Endodermal cell (in vitro differentiated cells): Measurements from ENCODE around the gene GRID1. TPM values are rescaled to one million over a fixed set of nuclear protein-coding genes. Genes with fewer than 3 reads are reported as not detected.
A peak's percentile ranks its signal among the peaks of the same experiment; 100 is the strongest.

Experiments used
- DNase-seq: peaks from one replicate; pipeline ENCODE4 v3.0.0-alpha.2; 2017
- H3K27ac ChIP-seq: 2 replicates; pipeline ENCODE4 v1.5.1; 2013; ENCODE audit warnings: mild to moderate bottlenecking, low read depth, low read length, moderate library complexity
- H3K27me3 ChIP-seq: 2 replicates; pipeline ENCODE4 v1.6.1; 2013; ENCODE audit warnings: mild to moderate bottlenecking, low read length, moderate library complexity; ENCODE audit not compliant: insufficient read depth, control insufficient read depth, poor library complexity, severe bottlenecking
- H3K36me3 ChIP-seq: 2 replicates; pipeline ENCODE4 v1.7.0; 2013; ENCODE audit warnings: mild to moderate bottlenecking, low read length, moderate library complexity; ENCODE audit not compliant: control insufficient read depth, insufficient read depth
- H3K4me1 ChIP-seq: one replicate; pipeline ENCODE4 v1.7.0; 2013; ENCODE audit warnings: low read length; ENCODE audit not compliant: control insufficient read depth, insufficient read depth
- H3K4me3 ChIP-seq: 2 replicates; pipeline ENCODE4 v1.5.1; 2013; ENCODE audit warnings: mild to moderate bottlenecking, low read length, moderate library complexity
- H3K9ac ChIP-seq: 2 replicates; pipeline ENCODE4 v1.6.1; 2013; ENCODE audit warnings: mild to moderate bottlenecking, low read length, moderate library complexity; ENCODE audit not compliant: poor library complexity, severe bottlenecking; ENCODE audit errors: extremely low read depth
- H3K9me3 ChIP-seq: 2 replicates; pipeline ENCODE4 v1.6.1; 2013; ENCODE audit warnings: mild to moderate bottlenecking, low read length, moderate library complexity; ENCODE audit not compliant: control insufficient read depth
- H3K27ac Mint-ChIP-seq: 2 replicates; pipeline ENCODE4 v1.8.0; 2020; ENCODE audit warnings: mixed read lengths
- H3K27me3 Mint-ChIP-seq: 2 replicates; pipeline ENCODE4 v1.8.0; 2021; ENCODE audit warnings: mild to moderate bottlenecking, mixed read lengths; ENCODE audit not compliant: insufficient read depth
- H3K36me3 Mint-ChIP-seq: 2 replicates; pipeline ENCODE4 v1.8.0; 2020; ENCODE audit warnings: low read depth, mixed read lengths
- H3K4me1 Mint-ChIP-seq: 2 replicates; pipeline ENCODE4 v1.8.0; 2020; ENCODE audit warnings: mixed read lengths
- H3K4me3 Mint-ChIP-seq: 2 replicates; pipeline ENCODE4 v1.8.0; 2020; ENCODE audit warnings: mild to moderate bottlenecking, moderate library complexity, mixed read lengths
- H3K9me3 Mint-ChIP-seq: 2 replicates; pipeline ENCODE4 v1.8.0; 2020; ENCODE audit warnings: mild to moderate bottlenecking, mixed read lengths
- WGBS, 2 experiments: methylation state at CpG; one replicate each; pipeline versions ENCODE4 v1.1.5 to v1.1.7; 2013; ENCODE audit warnings: missing lambda C conversion rate in 2 of 2, mixed read lengths in 1 of 2; ENCODE audit not compliant: insufficient coverage in 1 of 2, insufficient read length in 1 of 2; 5-methylcytosine and 5-hydroxymethylcytosine counted together
- total RNA-seq, 2 donors: library from RNA; stranded (reverse); fragmentation: NEBNext Ultra II Directional in 1 of 2; extraction: Animal tissue kit (Norgen Biotek cat#: 25700) in 1 of 2; gene quantifications; 2 replicates in 1 of 2; 3 replicates in 1 of 2; pipeline ENCODE4 v1.2.1, GENCODE V29; 2021
- TF ChIP-seq, protein P1 (sequence below): fragments of 200-600 bp; sonication (generic); conservative IDR thresholded peaks from 2 replicates; pipeline ENCODE4 v1.5.0; 2021; ENCODE audit warnings: antibody characterized with exemption, mild to moderate bottlenecking

The GRID1 gene
- total RNA-seq, 2 donors from 2014 or later: 0.13 to 0.53 TPM

DNA sequence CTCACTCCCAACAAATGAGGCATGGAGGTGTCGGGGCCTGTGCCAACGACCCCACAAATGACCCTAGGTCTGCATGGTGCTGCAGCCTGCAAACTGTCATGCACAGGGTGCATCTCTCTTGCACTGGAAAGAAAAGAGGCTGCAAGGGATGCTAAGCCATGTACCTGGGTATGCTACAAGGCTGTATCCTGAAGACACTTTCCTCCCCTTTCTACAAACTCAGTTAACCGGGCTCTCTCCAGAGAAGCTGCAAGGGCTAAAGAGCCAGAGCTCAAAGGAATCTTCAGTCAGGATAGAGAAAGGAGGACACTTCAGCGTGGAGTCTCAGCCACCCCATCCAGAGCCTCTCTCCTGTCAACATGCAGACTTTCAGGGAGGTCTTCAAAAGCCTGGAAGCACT lies 449.0 kb downstream of the GRID1 start:
- WGBS, 2 experiments: 85 to 100% methylated on average over 1 to 4 of the region's 4 CpGs

DNA sequence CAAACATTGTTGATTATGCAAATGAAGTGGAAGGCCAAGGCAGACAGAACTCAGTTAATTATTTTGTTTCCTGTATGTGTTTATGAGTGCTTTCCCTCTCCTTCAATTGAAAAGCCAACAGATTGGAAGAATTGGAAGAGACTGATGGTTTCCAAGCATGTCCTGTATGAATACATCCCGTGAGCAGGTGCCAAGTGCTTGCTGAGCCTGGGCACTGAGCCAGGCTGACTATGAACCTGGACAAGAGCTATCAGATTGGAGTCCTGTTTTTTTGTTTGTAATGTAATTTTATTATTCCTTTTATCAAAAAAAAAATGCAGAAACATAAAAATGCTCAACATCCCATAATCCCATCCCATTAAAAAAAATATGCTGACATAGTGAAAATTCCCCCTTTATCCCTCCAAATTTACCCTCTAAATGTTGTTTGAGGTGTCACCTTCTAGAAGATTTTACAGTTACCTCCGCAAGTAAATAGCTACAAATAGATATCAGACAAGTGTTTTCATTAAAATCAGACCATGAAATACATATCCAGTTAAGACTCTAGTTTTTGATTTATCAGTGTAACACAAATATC lies 449.5 kb downstream of the GRID1 start:
- H3K9ac ChIP-seq: no peak overlapping the region
- H3K27ac ChIP-seq: no peak overlapping the region
- no peak overlapping the region for H3K27ac Mint-ChIP-seq
- H3K36me3 ChIP-seq: no peaks in the 10 kb centered on the region
- no peaks in the 10 kb centered on the region for H3K9me3 ChIP-seq
- no peak for DNase-seq
- H3K9me3 Mint-ChIP-seq: no peaks in the 10 kb centered on the region
- no peaks in the 10 kb centered on the region for H3K36me3 Mint-ChIP-seq
- peaks cover 18% of the 10 kb centered on the region for H3K4me1 ChIP-seq
- no peak overlapping the region for H3K4me3 ChIP-seq
- H3K27me3 ChIP-seq: no peaks in the 10 kb centered on the region
- H3K4me3 Mint-ChIP-seq: no peak overlapping the region
- H3K4me1 Mint-ChIP-seq: peaks cover 26% of the 10 kb centered on the region
- H3K27me3 Mint-ChIP-seq: no peaks in the 10 kb centered on the region
- TF ChIP-seq, protein P1, sequence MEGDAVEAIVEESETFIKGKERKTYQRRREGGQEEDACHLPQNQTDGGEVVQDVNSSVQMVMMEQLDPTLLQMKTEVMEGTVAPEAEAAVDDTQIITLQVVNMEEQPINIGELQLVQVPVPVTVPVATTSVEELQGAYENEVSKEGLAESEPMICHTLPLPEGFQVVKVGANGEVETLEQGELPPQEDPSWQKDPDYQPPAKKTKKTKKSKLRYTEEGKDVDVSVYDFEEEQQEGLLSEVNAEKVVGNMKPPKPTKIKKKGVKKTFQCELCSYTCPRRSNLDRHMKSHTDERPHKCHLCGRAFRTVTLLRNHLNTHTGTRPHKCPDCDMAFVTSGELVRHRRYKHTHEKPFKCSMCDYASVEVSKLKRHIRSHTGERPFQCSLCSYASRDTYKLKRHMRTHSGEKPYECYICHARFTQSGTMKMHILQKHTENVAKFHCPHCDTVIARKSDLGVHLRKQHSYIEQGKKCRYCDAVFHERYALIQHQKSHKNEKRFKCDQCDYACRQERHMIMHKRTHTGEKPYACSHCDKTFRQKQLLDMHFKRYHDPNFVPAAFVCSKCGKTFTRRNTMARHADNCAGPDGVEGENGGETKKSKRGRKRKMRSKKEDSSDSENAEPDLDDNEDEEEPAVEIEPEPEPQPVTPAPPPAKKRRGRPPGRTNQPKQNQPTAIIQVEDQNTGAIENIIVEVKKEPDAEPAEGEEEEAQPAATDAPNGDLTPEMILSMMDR: no peak
- 94 to 100% methylated on average over 1 to 2 of the region's 2 CpGs for WGBS, 2 experiments

More for the DNA sequence above, 449.0 kb downstream of the GRID1 start:
- DNase-seq: no peak
- TF ChIP-seq, protein P1: no peak
- peaks cover 18% of the 10 kb centered on the region for H3K4me1 ChIP-seq
- H3K9me3 Mint-ChIP-seq: no peaks in the 10 kb centered on the region
- no peaks in the 10 kb centered on the region for H3K27me3 ChIP-seq
- no peaks in the 10 kb centered on the region for H3K36me3 ChIP-seq
- no peak overlapping the region for H3K4me3 ChIP-seq
- peaks cover 23% of the 10 kb centered on the region for H3K4me1 Mint-ChIP-seq
- no peak overlapping the region for H3K9ac ChIP-seq
- no peak overlapping the region for H3K27ac Mint-ChIP-seq
- H3K27ac ChIP-seq: no peak overlapping the region
- no peak overlapping the region for H3K4me3 Mint-ChIP-seq
- no peaks in the 10 kb centered on the region for H3K27me3 Mint-ChIP-seq
- H3K36me3 Mint-ChIP-seq: no peaks in the 10 kb centered on the region
- no peaks in the 10 kb centered on the region for H3K9me3 ChIP-seq

DNA sequence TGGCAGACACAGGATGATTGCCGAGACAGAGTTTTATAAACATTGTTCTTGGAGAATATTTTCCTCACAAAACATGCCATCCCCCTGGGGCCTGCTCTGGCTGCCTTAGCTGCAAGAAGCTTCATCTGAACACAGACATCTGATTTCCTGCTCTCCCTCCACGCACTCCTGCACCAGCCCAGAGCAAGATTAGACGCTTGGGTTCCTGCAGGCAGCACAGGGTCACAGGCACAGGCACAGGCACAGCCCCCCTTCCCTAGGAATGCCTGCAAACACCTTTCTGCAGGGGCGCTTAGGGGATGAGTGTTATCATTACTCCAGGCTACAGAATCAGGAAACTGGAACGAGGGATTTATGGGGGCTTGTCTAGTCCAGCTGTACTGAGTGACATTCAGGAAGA lies 450.3 kb downstream of the GRID1 start:
- Mint-ChIP-seq H3K9me3 (no peaks in the 10 kb centered on the region), H3K36me3 (no peaks in the 10 kb centered on the region), H3K4me3 (no peak overlapping the region), H3K27me3 (peaks cover 1% of the 10 kb centered on the region), H3K27ac (no peak overlapping the region), H3K4me1 (peaks cover 26% of the 10 kb centered on the region)
- Histone ChIP-seq H3K27ac (no peak overlapping the region), H3K4me1 (peaks cover 18% of the 10 kb centered on the region), H3K27me3 (no peaks in the 10 kb centered on the region), H3K9ac (no peak overlapping the region), H3K4me3 (no peak overlapping the region), H3K36me3 (no peaks in the 10 kb centered on the region), H3K9me3 (no peaks in the 10 kb centered on the region)
- 75 to 89% methylated on average over 4 to 5 of the region's 5 CpGs for WGBS, 2 experiments
- DNase-seq: peak; percentile 71
- TF ChIP-seq, protein P1: no peak
